Kidney epithelial cell (primary cell): ENCODE measurements around the gene MYH7. TPM values are rescaled to one million over a fixed set of nuclear protein-coding genes. Genes with fewer than 3 reads are reported as not detected.

Source experiments
- DNase-seq: peaks from one replicate; pipeline ENCODE4 v3.0.0-alpha.2; 2010; ENCODE audit warnings: low read depth
- H3K27me3 ChIP-seq: 2 replicates; pipeline ENCODE4 v1.6.0; 2011; ENCODE audit warnings: low read length; ENCODE audit not compliant: control insufficient read depth, insufficient read depth
- H3K36me3 ChIP-seq: 2 replicates; pipeline ENCODE4 v1.5.1; 2011; ENCODE audit warnings: low read length; ENCODE audit not compliant: control insufficient read depth, insufficient read depth
- H3K4me3 ChIP-seq: 2 replicates; pipeline ENCODE4 v1.5.1; 2011; ENCODE audit warnings: low read depth, mild to moderate bottlenecking, control low read depth, low read length
- total RNA-seq: library from RNA; depleted of rRNA; stranded (reverse); fragments of >200 nt; gene quantifications from 2 replicates; pipeline ENCODE4 v1.2.3, GENCODE V29; 2015
- TF ChIP-seq, protein P1 (sequence below): IDR thresholded peaks from 2 replicates; pipeline ENCODE4 v1.5.1; 2011; ENCODE audit warnings: mild to moderate bottlenecking, moderate library complexity, low read length, control low read depth, inconsistent platforms; ENCODE audit not compliant: insufficient read depth, poor library complexity, severe bottlenecking

Gene MYH7
- total RNA-seq, 1 donor from 2014 or later, result not detected

DNA sequence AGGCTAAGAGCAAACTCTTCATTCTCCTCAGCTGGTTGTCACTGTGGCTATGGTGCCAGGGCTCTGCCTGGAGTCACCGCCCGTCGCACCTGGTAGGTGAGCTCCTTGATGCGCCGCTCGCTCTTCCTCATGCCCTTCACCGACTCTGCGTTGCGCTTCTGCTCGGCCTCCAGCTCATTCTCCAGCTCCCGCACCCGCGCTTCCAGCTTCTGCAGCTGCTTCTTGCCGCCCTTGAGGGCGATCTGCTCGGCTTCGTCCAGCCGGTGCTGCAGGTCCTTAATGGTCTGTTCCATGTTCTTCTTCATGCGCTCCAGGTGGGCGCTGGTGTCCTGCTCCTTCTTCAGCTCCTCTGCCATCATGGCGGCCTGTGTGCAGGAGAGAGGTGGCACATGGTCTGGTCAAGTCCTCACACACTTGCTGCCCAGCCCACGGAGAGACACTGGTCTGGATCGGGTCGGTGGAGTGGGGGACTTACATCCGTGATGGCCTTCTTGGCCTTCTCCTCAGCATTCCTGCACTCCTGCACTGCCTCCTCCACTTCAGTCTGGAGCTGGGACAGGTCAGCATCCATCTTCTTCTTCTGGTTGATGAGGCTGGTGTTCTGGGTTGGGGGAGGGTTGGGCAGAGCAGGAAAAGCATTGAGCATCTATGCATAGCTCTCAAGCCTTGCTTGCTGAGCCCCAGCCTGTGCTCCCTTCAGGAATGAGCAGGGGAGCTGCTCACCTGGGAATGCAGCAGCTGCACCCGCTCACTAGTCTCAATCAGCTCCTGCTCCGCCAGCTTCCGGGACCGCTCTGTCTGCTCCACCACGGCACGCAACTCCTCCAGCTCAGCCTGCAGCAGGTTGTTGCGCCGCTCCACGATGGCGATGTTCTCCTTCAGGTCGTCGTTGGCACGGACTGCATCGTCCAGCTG is 20.3 kb downstream of the MYH7 start:
- no peak overlapping the region for H3K4me3 ChIP-seq
- TF ChIP-seq, protein P1, sequence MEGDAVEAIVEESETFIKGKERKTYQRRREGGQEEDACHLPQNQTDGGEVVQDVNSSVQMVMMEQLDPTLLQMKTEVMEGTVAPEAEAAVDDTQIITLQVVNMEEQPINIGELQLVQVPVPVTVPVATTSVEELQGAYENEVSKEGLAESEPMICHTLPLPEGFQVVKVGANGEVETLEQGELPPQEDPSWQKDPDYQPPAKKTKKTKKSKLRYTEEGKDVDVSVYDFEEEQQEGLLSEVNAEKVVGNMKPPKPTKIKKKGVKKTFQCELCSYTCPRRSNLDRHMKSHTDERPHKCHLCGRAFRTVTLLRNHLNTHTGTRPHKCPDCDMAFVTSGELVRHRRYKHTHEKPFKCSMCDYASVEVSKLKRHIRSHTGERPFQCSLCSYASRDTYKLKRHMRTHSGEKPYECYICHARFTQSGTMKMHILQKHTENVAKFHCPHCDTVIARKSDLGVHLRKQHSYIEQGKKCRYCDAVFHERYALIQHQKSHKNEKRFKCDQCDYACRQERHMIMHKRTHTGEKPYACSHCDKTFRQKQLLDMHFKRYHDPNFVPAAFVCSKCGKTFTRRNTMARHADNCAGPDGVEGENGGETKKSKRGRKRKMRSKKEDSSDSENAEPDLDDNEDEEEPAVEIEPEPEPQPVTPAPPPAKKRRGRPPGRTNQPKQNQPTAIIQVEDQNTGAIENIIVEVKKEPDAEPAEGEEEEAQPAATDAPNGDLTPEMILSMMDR, result no peak
- no peaks in the 10 kb centered on the region for H3K27me3 ChIP-seq

DNA sequence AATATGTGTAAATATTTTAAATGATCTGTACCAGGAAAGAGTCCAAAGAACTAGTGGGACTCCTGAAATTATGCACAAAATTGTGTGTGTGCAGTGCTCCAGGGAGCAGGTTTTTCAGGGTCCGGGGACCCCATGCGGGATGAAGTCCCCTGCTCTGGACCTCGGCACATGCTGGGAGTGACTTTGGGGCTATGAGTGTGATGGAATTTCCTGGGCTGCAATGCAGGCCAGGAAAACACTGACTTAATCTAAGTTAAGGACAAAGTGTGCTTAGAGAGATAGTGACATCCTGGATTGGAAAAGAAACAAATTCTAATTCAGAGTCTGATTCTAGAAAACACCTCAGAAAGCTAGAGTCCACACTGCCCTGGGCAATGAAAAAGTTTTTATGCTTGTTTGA is 21.2 kb downstream of the MYH7 start:
- Histone ChIP-seq H3K27me3 (no peaks in the 10 kb centered on the region), H3K4me3 (no peak overlapping the region), H3K36me3 (no peaks in the 10 kb centered on the region)
- TF ChIP-seq, protein P1, result no peak
- DNase-seq, result no peak

More for the DNA sequence above, 20.3 kb downstream of the MYH7 start:
- DNase-seq, result no peak
- no peaks in the 10 kb centered on the region for H3K36me3 ChIP-seq

DNA sequence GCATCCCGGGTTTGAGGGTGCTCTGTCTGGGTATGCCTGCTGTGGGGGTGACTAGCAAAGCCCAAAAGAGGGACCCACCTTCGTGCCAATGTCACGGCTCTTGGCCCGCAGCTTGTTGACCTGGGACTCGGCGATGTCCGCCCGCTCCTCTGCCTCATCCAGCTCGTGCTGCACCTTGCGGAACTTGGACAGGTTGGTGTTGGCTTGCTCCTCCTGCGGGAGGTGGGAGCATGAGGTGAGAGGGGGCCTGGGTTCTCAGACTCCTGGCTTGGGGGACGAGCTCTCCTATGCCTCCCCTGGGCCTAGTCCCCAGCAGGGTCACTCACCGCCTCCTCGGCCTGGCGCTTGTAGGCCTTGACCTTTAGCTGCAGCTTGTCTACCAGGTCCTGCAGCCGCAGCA is 21.8 kb downstream of the MYH7 start:
- Histone ChIP-seq H3K4me3 (no peak overlapping the region), H3K27me3 (no peaks in the 10 kb centered on the region), H3K36me3 (no peaks in the 10 kb centered on the region)
- TF ChIP-seq, protein P1, result no peak
- DNase-seq, result no peak

DNA sequence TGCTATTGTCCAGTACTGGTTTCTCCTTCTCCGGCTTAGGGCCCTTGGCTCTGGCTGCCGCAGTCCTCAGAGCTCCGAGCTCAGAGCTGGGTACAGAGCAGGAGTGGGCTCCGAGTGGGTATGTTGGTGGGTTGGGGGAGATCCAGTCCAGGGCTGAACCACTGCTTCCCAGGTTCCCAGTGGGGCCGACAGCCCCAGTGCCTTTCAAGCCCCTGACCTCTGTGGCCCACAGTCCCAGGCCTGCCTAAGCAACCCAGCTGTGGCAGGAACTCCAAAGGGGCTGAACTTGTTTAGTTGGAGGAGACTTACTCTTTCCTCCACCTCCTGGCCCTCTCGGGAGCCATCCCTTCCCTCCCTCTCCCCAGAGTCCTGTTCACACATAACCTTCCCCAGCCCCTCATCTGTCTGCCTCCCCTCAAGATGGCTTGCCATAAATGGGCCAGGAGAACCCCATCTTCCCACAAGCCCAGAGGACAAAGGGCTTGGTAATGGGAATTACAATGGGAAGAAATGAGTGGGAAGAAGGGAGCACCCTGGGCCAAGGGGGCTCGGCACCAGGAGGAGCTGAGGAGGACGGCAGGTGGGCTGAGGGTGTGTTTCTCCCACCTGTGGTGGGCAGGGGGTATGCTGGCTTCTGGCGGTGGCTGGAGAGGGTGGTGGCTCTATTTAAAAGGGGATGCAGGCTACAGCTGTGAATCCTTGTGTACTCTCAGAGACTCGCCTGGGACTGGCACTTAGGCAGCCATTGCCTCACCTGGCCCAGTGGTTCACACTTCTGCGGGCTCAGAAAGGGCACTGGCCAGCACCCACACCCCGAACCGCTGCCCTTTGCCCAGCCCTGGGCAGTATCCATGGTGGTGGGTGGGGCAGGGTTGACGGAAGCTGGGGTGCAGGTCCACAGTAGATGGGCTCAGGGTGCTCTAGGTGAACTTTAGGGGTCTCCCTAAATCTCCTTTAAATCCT is 23.6 kb downstream of the MYH7 start:
- Histone ChIP-seq H3K27me3 (no peaks in the 10 kb centered on the region), H3K4me3 (no peak overlapping the region)

DNA sequence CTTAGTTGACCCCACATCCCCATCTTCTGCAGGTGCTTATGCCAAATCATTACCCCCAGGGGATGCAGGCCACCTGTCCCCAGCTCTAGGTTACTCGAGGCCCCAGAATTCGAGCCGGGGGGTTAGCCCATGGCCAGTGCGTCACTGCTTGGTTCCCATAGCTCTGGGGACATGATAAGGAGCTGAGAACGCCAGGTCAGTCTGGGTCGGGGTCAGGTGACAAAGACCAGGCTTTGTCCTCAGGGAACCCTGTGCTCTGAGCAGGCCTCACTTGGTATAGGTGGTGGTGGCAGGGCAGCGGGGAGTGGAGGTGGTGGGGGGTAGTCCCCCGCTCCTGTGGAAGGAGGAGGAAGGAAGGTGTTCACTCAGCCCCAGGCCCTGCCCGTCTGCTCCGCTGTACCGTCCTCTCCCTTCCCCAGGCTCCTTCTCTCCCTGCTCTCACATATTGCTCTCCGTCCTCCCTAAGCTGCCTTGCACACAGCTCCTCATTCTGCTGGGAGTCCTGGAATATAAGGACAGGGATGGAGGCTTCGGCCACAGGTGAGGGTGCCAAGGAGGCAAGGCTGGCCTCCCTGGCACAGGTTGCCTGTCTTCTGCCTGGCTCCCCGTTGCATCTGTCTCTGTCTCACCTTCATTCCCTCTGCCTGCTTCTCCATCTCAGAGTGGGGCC is 25.4 kb downstream of the MYH7 start:
- DNase-seq, result no peak
- no peaks in the 10 kb centered on the region for H3K36me3 ChIP-seq
- TF ChIP-seq, protein P1, result no peak
- no peak overlapping the region for H3K4me3 ChIP-seq
- peaks cover 4% of the 10 kb centered on the region for H3K27me3 ChIP-seq

More for the DNA sequence above, 23.6 kb downstream of the MYH7 start:
- no peak for DNase-seq
- no peaks in the 10 kb centered on the region for H3K36me3 ChIP-seq
- TF ChIP-seq, protein P1, result no peak
